ENCODE data around the gene IL22RA1.

The IL22RA1 gene

GRCh38 chr1:24186711-24186992 lies 43.7 kb upstream of the IL22RA1 start:
- Histone ChIP-seq H3K27me3 (replicated peaks; ENCODE audit: control insufficient read depth, insufficient read depth, low read length) (no peaks in the 10 kb centered on the region), H3K4me3 (replicated peaks; ENCODE audit: low read depth, low read length) (peak overlapping the region; percentile 81), H3K36me3 (ENCODE audit: control insufficient read depth, insufficient read depth, low read length) (no peaks in the 10 kb centered on the region; the same call in none of the 2 replicates)
- TF ChIP-seq CTCF (IDR thresholded peaks at IDR 0.05; ENCODE audit: insufficient read depth, low read length, poor library complexity, severe bottlenecking) = no peak
- no peak for DNase-seq (ENCODE audit: extremely low read depth, insufficient read length)

GRCh38 chr1:24186031-24186710 lies 43.2 kb upstream of the IL22RA1 start:
- Histone ChIP-seq H3K4me3 (replicated peaks; ENCODE audit: low read depth, low read length) (peak overlapping the region; percentile 81), H3K27me3 (replicated peaks; ENCODE audit: control insufficient read depth, insufficient read depth, low read length) (no peaks in the 10 kb centered on the region), H3K36me3 (ENCODE audit: control insufficient read depth, insufficient read depth, low read length) (no peaks in the 10 kb centered on the region; the same call in none of the 2 replicates)
- no peak for DNase-seq (ENCODE audit: extremely low read depth, insufficient read length)
- no peak for TF ChIP-seq CTCF (IDR thresholded peaks at IDR 0.05; ENCODE audit: insufficient read depth, low read length, poor library complexity, severe bottlenecking)

GRCh38 chr1:24185076-24185475 lies 42.1 kb upstream of the IL22RA1 start:
- DNase-seq (ENCODE audit: extremely low read depth, insufficient read length) = no peak
- peak overlapping the region; percentile 4; the same call in 1 of the 2 replicates for H3K4me3 ChIP-seq (replicated peaks; ENCODE audit: low read depth, low read length)
- no peaks in the 10 kb centered on the region; the same call in none of the 2 replicates for H3K36me3 ChIP-seq (ENCODE audit: control insufficient read depth, insufficient read depth, low read length)
- H3K27me3 ChIP-seq (replicated peaks; ENCODE audit: control insufficient read depth, insufficient read depth, low read length) = no peaks in the 10 kb centered on the region
- TF ChIP-seq CTCF (IDR thresholded peaks at IDR 0.05; ENCODE audit: insufficient read depth, low read length, poor library complexity, severe bottlenecking) = no peak

- Histone ChIP-seq H3K36me3 (ENCODE audit: control insufficient read depth, insufficient read depth, low read length) (peaks cover 5% of the 10 kb centered on the region), H3K4me3 (replicated peaks; ENCODE audit: low read depth, low read length) (no peak overlapping the region), H3K27me3 (replicated peaks; ENCODE audit: control insufficient read depth, insufficient read depth, low read length) (no peaks in the 10 kb centered on the region)
- DNase-seq (ENCODE audit: extremely low read depth, insufficient read length) = no peak
- TF ChIP-seq CTCF (IDR thresholded peaks at IDR 0.05; ENCODE audit: insufficient read depth, low read length, poor library complexity, severe bottlenecking) = no peak
Observed at GRCh38 chr1:24182061-24182460, 39.1 kb upstream of the IL22RA1 start.

GRCh38 chr1:24181619-24182018 lies 38.7 kb upstream of the IL22RA1 start:
- Histone ChIP-seq H3K4me3 (replicated peaks; ENCODE audit: low read depth, low read length) (no peak overlapping the region), H3K27me3 (replicated peaks; ENCODE audit: control insufficient read depth, insufficient read depth, low read length) (no peaks in the 10 kb centered on the region), H3K36me3 (ENCODE audit: control insufficient read depth, insufficient read depth, low read length) (peaks cover 5% of the 10 kb centered on the region)
- DNase-seq (ENCODE audit: extremely low read depth, insufficient read length) = no peak
- TF ChIP-seq CTCF (IDR thresholded peaks at IDR 0.05; ENCODE audit: insufficient read depth, low read length, poor library complexity, severe bottlenecking) = no peak

- peaks cover 5% of the 10 kb centered on the region for H3K36me3 ChIP-seq (ENCODE audit: control insufficient read depth, insufficient read depth, low read length)
Observed at GRCh38 chr1:24180676-24181075, 37.7 kb upstream of the IL22RA1 start.

More at GRCh38 chr1:24180676-24181075, 37.7 kb upstream of the IL22RA1 start:
- H3K4me3 ChIP-seq (replicated peaks; ENCODE audit: low read depth, low read length) = no peak overlapping the region
- H3K27me3 ChIP-seq (replicated peaks; ENCODE audit: control insufficient read depth, insufficient read depth, low read length) = no peaks in the 10 kb centered on the region
- DNase-seq (ENCODE audit: extremely low read depth, insufficient read length) = no peak
- TF ChIP-seq CTCF (IDR thresholded peaks at IDR 0.05; ENCODE audit: insufficient read depth, low read length, poor library complexity, severe bottlenecking) = no peak
